ENCODE measurements around the gene RBM4B.

RBM4B gene

GRCh38 chr11:66696146-66696545 is 18.5 kb upstream of the RBM4B start:
- Mint-ChIP-seq H3K4me1 (ENCODE audit: low read depth) (peaks cover under 1% of the 10 kb centered on the region), H3K27ac (no peak overlapping the region), H3K9me3 (no peaks in the 10 kb centered on the region), H3K36me3 (ENCODE audit: low read depth) (no peaks in the 10 kb centered on the region), H3K4me3 (no peak overlapping the region), H3K27me3 (no peaks in the 10 kb centered on the region)

GRCh38 chr11:66694732-66695207 is 17.1 kb upstream of the RBM4B start:
- Mint-ChIP-seq H3K36me3 (ENCODE audit: low read depth) (no peaks in the 10 kb centered on the region), H3K27me3 (no peaks in the 10 kb centered on the region), H3K27ac (no peak overlapping the region), H3K4me3 (no peak overlapping the region), H3K9me3 (no peaks in the 10 kb centered on the region), H3K4me1 (ENCODE audit: low read depth) (no peaks in the 10 kb centered on the region)

- no peak overlapping the region for H3K4me3 Mint-ChIP-seq
- no peaks in the 10 kb centered on the region for H3K27me3 Mint-ChIP-seq
- H3K4me1 Mint-ChIP-seq (ENCODE audit: low read depth): no peaks in the 10 kb centered on the region
- H3K27ac Mint-ChIP-seq: no peak overlapping the region
- no peaks in the 10 kb centered on the region for H3K36me3 Mint-ChIP-seq (ENCODE audit: low read depth)
- no peaks in the 10 kb centered on the region for H3K9me3 Mint-ChIP-seq
Observed at GRCh38 chr11:66694056-66694410, 16.3 kb upstream of the RBM4B start.

GRCh38 chr11:66693356-66694055 is 15.8 kb upstream of the RBM4B start:
- no peak overlapping the region for H3K4me3 Mint-ChIP-seq

GRCh38 chr11:66692871-66693331 is 15.2 kb upstream of the RBM4B start:
- Mint-ChIP-seq H3K9me3 (no peaks in the 10 kb centered on the region), H3K36me3 (ENCODE audit: low read depth) (no peaks in the 10 kb centered on the region), H3K27me3 (no peaks in the 10 kb centered on the region), H3K4me3 (no peak overlapping the region), H3K4me1 (ENCODE audit: low read depth) (no peaks in the 10 kb centered on the region), H3K27ac (no peak overlapping the region)

More at GRCh38 chr11:66693356-66694055, 15.8 kb upstream of the RBM4B start:
- Mint-ChIP-seq H3K27me3 (no peaks in the 10 kb centered on the region), H3K9me3 (no peaks in the 10 kb centered on the region), H3K27ac (no peak overlapping the region), H3K4me1 (ENCODE audit: low read depth) (no peaks in the 10 kb centered on the region), H3K36me3 (ENCODE audit: low read depth) (no peaks in the 10 kb centered on the region)

- no peaks in the 10 kb centered on the region for H3K36me3 Mint-ChIP-seq (ENCODE audit: low read depth)
- no peaks in the 10 kb centered on the region for H3K9me3 Mint-ChIP-seq
- H3K27ac Mint-ChIP-seq: no peak overlapping the region
- H3K27me3 Mint-ChIP-seq: no peaks in the 10 kb centered on the region
- H3K4me1 Mint-ChIP-seq (ENCODE audit: low read depth): no peaks in the 10 kb centered on the region
- no peak overlapping the region for H3K4me3 Mint-ChIP-seq
Observed at GRCh38 chr11:66692446-66692845, 14.8 kb upstream of the RBM4B start.

- H3K4me1 Mint-ChIP-seq (ENCODE audit: low read depth): no peaks in the 10 kb centered on the region
- H3K4me3 Mint-ChIP-seq: no peak overlapping the region
- no peak overlapping the region for H3K27ac Mint-ChIP-seq
- H3K9me3 Mint-ChIP-seq: no peaks in the 10 kb centered on the region
- no peaks in the 10 kb centered on the region for H3K36me3 Mint-ChIP-seq (ENCODE audit: low read depth)
- H3K27me3 Mint-ChIP-seq: no peaks in the 10 kb centered on the region
Observed at GRCh38 chr11:66691311-66691980, 13.8 kb upstream of the RBM4B start.

- Mint-ChIP-seq H3K27me3 (no peaks in the 10 kb centered on the region), H3K27ac (no peak overlapping the region), H3K4me3 (no peak overlapping the region), H3K9me3 (no peaks in the 10 kb centered on the region), H3K36me3 (ENCODE audit: low read depth) (no peaks in the 10 kb centered on the region), H3K4me1 (ENCODE audit: low read depth) (no peaks in the 10 kb centered on the region)
Observed at GRCh38 chr11:66689661-66690590, 12.2 kb upstream of the RBM4B start.

GRCh38 chr11:66688561-66689534 is 11.2 kb upstream of the RBM4B start:
- H3K9me3 Mint-ChIP-seq: no peaks in the 10 kb centered on the region
- H3K4me1 Mint-ChIP-seq (ENCODE audit: low read depth): no peaks in the 10 kb centered on the region
- no peak overlapping the region for H3K27ac Mint-ChIP-seq
- H3K27me3 Mint-ChIP-seq: no peaks in the 10 kb centered on the region
- no peak overlapping the region for H3K4me3 Mint-ChIP-seq
- H3K36me3 Mint-ChIP-seq (ENCODE audit: low read depth): no peaks in the 10 kb centered on the region

GRCh38 chr11:66687831-66688281 is 10.2 kb upstream of the RBM4B start:
- no peaks in the 10 kb centered on the region for H3K4me1 Mint-ChIP-seq (ENCODE audit: low read depth)
- H3K4me3 Mint-ChIP-seq: no peak overlapping the region
- H3K36me3 Mint-ChIP-seq (ENCODE audit: low read depth): no peaks in the 10 kb centered on the region
- H3K9me3 Mint-ChIP-seq: no peaks in the 10 kb centered on the region
- H3K27ac Mint-ChIP-seq: no peak overlapping the region
- H3K27me3 Mint-ChIP-seq: no peaks in the 10 kb centered on the region

- Mint-ChIP-seq H3K36me3 (ENCODE audit: low read depth) (no peaks in the 10 kb centered on the region), H3K27me3 (no peaks in the 10 kb centered on the region), H3K4me3 (no peak overlapping the region), H3K27ac (no peak overlapping the region), H3K9me3 (no peaks in the 10 kb centered on the region), H3K4me1 (ENCODE audit: low read depth) (no peaks in the 10 kb centered on the region)
Observed at GRCh38 chr11:66686801-66687750, 9.4 kb upstream of the RBM4B start.

GRCh38 chr11:66686100-66686785 is 8.6 kb upstream of the RBM4B start:
- no peaks in the 10 kb centered on the region for H3K4me1 Mint-ChIP-seq (ENCODE audit: low read depth)
- H3K9me3 Mint-ChIP-seq: no peaks in the 10 kb centered on the region
- H3K36me3 Mint-ChIP-seq (ENCODE audit: low read depth): no peaks in the 10 kb centered on the region
- H3K27ac Mint-ChIP-seq: no peak overlapping the region
- no peak overlapping the region for H3K4me3 Mint-ChIP-seq
- no peaks in the 10 kb centered on the region for H3K27me3 Mint-ChIP-seq
